ENCODE measurements around the gene SLC22A31.

Gene SLC22A31

GRCh38 chr16:89147085-89147817, 53.1 kb downstream of the SLC22A31 start:
- DNase-seq = no peak

DNA sequence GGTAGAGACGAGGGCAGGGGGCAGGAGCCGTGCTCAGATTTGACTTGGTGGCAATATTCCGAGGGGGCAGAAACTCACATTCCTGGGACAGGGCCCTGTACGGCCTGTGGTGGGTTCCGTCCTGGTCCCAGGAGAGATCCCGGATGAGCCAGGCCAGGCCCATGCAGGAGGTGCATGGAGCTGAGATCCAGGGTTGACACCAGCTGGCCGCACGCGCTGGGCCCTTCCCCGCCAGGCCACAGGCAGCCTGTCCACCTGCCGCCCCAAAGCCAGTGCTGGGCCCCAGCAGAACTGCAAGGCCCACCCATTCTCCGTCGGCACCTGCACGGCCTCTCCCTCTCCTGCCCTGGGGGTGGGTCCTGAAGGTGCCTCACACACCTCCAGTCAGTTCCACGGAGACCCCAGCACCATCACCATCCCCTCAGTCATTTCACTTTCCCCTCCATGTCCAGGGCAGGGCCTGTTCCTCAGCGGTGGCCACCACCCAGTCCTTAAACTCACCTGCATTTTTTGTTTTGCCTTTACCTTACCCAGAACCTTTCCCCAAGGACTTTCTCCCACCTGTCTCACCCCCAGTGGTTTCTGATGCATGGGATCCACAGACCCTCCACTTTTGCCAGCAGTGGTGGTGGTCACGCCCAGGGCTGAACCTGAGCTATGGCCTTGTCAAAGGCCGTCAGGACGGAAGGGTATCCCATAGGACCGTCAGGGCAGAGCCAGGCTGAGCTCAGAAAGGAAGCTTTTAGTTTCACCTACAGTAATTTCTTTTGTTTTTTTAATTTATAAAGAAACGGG, 53.9 kb downstream of the SLC22A31 start:
- DNase-seq = no peak
